KMS-11 (cell line): ENCODE results near the gene SETBP1.
A peak's percentile ranks its signal among the peaks of the same experiment; 100 is the strongest.

ENCODE experiments used
- H2AFZ ChIP-seq: fragments of 200-600 bp; sonication (generic); 2 replicates; pipeline ENCODE4 v1.6.1; 2016; ENCODE audit warnings: antibody characterized with exemption, mixed run types, low read depth
- H3K27ac ChIP-seq: fragments of 200-600 bp; sonication (generic); 2 replicates; pipeline ENCODE4 v1.6.1; 2016; ENCODE audit warnings: mild to moderate bottlenecking, mixed run types
- H3K27me3 ChIP-seq: fragments of 200-600 bp; sonication (generic); 2 replicates; pipeline ENCODE4 v1.6.1; 2017; ENCODE audit warnings: mild to moderate bottlenecking, low read depth, mixed run types, moderate library complexity; ENCODE audit not compliant: insufficient read depth
- H3K36me3 ChIP-seq: fragments of 200-600 bp; sonication (generic); 2 replicates; pipeline ENCODE4 v1.6.1; 2017; ENCODE audit warnings: mild to moderate bottlenecking, mixed run types; ENCODE audit not compliant: insufficient read depth
- H3K4me1 ChIP-seq: fragments of 200-600 bp; sonication (generic); 2 replicates; pipeline ENCODE4 v1.6.1; 2016; ENCODE audit warnings: mild to moderate bottlenecking, low read depth, mixed run types; ENCODE audit not compliant: poor library complexity, severe bottlenecking
- H3K4me2 ChIP-seq: fragments of 200-600 bp; sonication (generic); 2 replicates; pipeline ENCODE4 v1.7.0; 2016; ENCODE audit warnings: mild to moderate bottlenecking, mixed run types
- H3K4me3 ChIP-seq: fragments of 200-600 bp; sonication (generic); IDR thresholded peaks from 2 replicates; pipeline ENCODE4 v1.6.1; 2017; ENCODE audit warnings: low read depth, low read length, mixed read lengths; ENCODE audit not compliant: insufficient read depth
- H3K79me2 ChIP-seq: fragments of 200-600 bp; sonication (generic); 2 replicates; pipeline ENCODE4 v1.6.1; 2016; ENCODE audit warnings: low read depth, mixed run types; ENCODE audit not compliant: insufficient read depth
- H3K9ac ChIP-seq: fragments of 200-600 bp; sonication (generic); 2 replicates; pipeline ENCODE4 v1.6.1; 2016; ENCODE audit warnings: mild to moderate bottlenecking, mixed run types
- H4K20me1 ChIP-seq: fragments of 200-600 bp; sonication (generic); 2 replicates; pipeline ENCODE4 v1.6.1; 2016; ENCODE audit warnings: mild to moderate bottlenecking, mixed run types; ENCODE audit not compliant: insufficient read depth
- TF ChIP-seq, protein P1 (sequence below): fragments of 200-600 bp; sonication (generic); conservative IDR thresholded peaks from 2 replicates; pipeline ENCODE4 v1.6.1; 2017; ENCODE audit warnings: low read depth, mild to moderate bottlenecking, antibody characterized with exemption, low read length, moderate library complexity, mixed read lengths

SETBP1 gene

GRCh38 chr18:44710931-44711330, 30.2 kb downstream of the SETBP1 start:
- Histone ChIP-seq H4K20me1 (no peaks in the 10 kb centered on the region), H2AFZ (no peak overlapping the region), H3K79me2 (peaks cover 62% of the 10 kb centered on the region), H3K36me3 (no peaks in the 10 kb centered on the region), H3K27ac (peak overlapping the region; percentile 87), H3K4me1 (peaks cover 99% of the 10 kb centered on the region), H3K4me2 (peak overlapping the region; percentile 95), H3K27me3 (no peaks in the 10 kb centered on the region), H3K9ac (peak overlapping the region; percentile 40; the same call in 1 of the 2 replicates), H3K4me3 (no peak overlapping the region)
- TF ChIP-seq, protein P1, sequence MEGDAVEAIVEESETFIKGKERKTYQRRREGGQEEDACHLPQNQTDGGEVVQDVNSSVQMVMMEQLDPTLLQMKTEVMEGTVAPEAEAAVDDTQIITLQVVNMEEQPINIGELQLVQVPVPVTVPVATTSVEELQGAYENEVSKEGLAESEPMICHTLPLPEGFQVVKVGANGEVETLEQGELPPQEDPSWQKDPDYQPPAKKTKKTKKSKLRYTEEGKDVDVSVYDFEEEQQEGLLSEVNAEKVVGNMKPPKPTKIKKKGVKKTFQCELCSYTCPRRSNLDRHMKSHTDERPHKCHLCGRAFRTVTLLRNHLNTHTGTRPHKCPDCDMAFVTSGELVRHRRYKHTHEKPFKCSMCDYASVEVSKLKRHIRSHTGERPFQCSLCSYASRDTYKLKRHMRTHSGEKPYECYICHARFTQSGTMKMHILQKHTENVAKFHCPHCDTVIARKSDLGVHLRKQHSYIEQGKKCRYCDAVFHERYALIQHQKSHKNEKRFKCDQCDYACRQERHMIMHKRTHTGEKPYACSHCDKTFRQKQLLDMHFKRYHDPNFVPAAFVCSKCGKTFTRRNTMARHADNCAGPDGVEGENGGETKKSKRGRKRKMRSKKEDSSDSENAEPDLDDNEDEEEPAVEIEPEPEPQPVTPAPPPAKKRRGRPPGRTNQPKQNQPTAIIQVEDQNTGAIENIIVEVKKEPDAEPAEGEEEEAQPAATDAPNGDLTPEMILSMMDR: no peak

DNA sequence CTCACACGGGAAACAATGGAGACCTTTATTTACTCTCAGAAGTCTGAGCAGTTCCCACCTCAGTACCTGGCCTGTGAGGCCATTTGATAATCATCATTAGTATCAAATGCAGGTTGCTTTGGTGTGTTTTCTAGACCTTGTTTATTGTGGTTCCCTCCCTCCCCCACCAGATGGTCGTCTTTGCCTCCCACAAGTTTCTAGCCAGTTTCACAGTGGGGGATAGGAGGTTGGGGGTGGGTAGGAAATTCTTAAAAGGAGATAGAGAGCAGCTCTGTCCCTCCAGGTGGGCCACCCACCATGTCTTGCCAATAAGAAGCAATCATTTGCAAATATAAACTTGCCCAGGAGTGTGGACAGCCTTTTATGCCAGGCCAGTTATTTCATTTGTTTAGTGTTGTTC, 31.3 kb downstream of the SETBP1 start:
- peak overlapping the region; percentile 34; the same call in 1 of the 2 replicates for H3K9ac ChIP-seq
- H3K27me3 ChIP-seq: no peaks in the 10 kb centered on the region
- peak overlapping the region; percentile 95 for H3K4me2 ChIP-seq
- TF ChIP-seq, protein P1: peak; percentile 38; the same call in 1 of the 2 replicates
- no peaks in the 10 kb centered on the region for H4K20me1 ChIP-seq
- no peak overlapping the region for H3K4me3 ChIP-seq
- no peaks in the 10 kb centered on the region for H3K36me3 ChIP-seq
- no peak overlapping the region for H2AFZ ChIP-seq
- peak overlapping the region; percentile 87 for H3K27ac ChIP-seq
- peaks cover 64% of the 10 kb centered on the region for H3K79me2 ChIP-seq
- peaks cover 99% of the 10 kb centered on the region for H3K4me1 ChIP-seq

- Histone ChIP-seq H3K4me1 (peaks cover 99% of the 10 kb centered on the region), H4K20me1 (no peaks in the 10 kb centered on the region), H3K9ac (peak overlapping the region; percentile 54; the same call in 1 of the 2 replicates), H3K36me3 (no peaks in the 10 kb centered on the region), H3K27me3 (no peaks in the 10 kb centered on the region), H3K4me3 (no peak overlapping the region), H3K4me2 (peak overlapping the region; percentile 77), H3K27ac (peak overlapping the region; percentile 87), H3K79me2 (peaks cover 64% of the 10 kb centered on the region), H2AFZ (no peak overlapping the region)
- TF ChIP-seq, protein P1: no peak
Measured at GRCh38 chr18:44713435-44713834, 32.7 kb downstream of the SETBP1 start.

DNA sequence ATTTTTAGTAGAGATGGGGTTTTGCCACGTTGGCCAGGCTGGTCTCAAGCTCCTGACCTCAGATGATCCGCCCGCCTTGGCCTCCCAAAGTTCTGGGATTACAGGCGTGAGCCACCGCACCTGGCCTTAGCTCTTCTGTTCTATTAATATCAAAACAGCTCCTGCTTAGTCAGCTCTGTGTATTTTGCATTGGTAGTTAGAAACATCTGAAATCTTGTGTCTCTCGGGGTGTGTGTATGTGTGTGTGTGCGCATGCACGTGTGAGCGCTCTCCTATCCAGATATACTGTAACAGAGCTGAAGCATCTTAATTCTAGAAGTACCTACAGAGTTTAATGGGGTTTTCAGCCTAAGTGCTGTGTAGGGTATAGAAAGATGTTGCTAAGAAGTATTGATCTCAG, 33.7 kb downstream of the SETBP1 start:
- H3K9ac ChIP-seq: peak overlapping the region; percentile 54; the same call in 1 of the 2 replicates
- no peak overlapping the region for H2AFZ ChIP-seq
- peak overlapping the region; percentile 77 for H3K4me2 ChIP-seq
- no peaks in the 10 kb centered on the region for H3K36me3 ChIP-seq
- H3K4me3 ChIP-seq: no peak overlapping the region
- peak overlapping the region; percentile 87 for H3K27ac ChIP-seq
- TF ChIP-seq, protein P1: no peak
- peaks cover 62% of the 10 kb centered on the region for H3K79me2 ChIP-seq
- H3K4me1 ChIP-seq: peaks cover 99% of the 10 kb centered on the region
- no peaks in the 10 kb centered on the region for H3K27me3 ChIP-seq
- no peaks in the 10 kb centered on the region for H4K20me1 ChIP-seq
